Esophagus muscularis mucosa (tissue), 4 donors: ENCODE results near the gene DGKZ.

Source experiments
- CTCF ChIP-seq, 3 experiments: fragments of 200-600 bp in 2 of 3; fragments of 450-650 bp in 1 of 3; sonication (generic) in 2 of 3; IDR thresholded peaks; one replicate each; pipeline ENCODE4 v1.5.1; 2017 to 2019; ENCODE audit warnings: antibody characterized with exemption in 3 of 3, mild to moderate bottlenecking in 2 of 3, moderate library complexity in 1 of 3
- EP300 ChIP-seq: sonication (generic); formaldehyde crosslinking; IDR thresholded peaks from one replicate; pipeline ENCODE4 v1.6.1; 2017; ENCODE audit warnings: antibody characterized with exemption
- POLR2A ChIP-seq: fragments of 450-650 bp; IDR thresholded peaks from one replicate; pipeline ENCODE4 v1.6.1; 2017; ENCODE audit warnings: antibody characterized with exemption, moderate library complexity, mild to moderate bottlenecking, low read depth
- POLR2AphosphoS5 ChIP-seq, 2 donors: sonication (generic); formaldehyde crosslinking; IDR thresholded peaks; one replicate each; pipeline ENCODE4 v1.6.1; 2017; ENCODE audit warnings: antibody characterized with exemption in 2 of 2

GRCh38 chr11:46370253-46370652 is 23.0 kb downstream of the DGKZ start:
- TF ChIP-seq CTCF (IDR thresholded peaks at IDR 0.05) (no peak), POLR2AphosphoS5 (IDR thresholded peaks at IDR 0.05) (no peak), EP300 (no peak), POLR2A (no peak)
